Measurements from ENCODE around the gene CACNA1D.

The CACNA1D gene

GRCh38 chr3:53776494-53777101 lies 282.2 kb downstream of the CACNA1D start:
- ChIA-PET CTCF (interaction anchor here (0.8 to 1.0 kb wide), 2 partner anchors 10 to 18 kb away, joined by 3 read pairs; no protein-coding TSS in a partner anchor), POLR2A (no interaction called here)
- DNase-seq (ENCODE audit: extremely low spot score) = no peak
- no peak for TF ChIP-seq CTCF (IDR thresholded peaks at IDR 0.05; ENCODE audit: control extremely low read depth, extremely low read depth, low read depth, missing control alignments)

GRCh38 chr3:53777468-53777867 lies 283.1 kb downstream of the CACNA1D start:
- CTCF ChIA-PET = no interaction called here
- no peak for TF ChIP-seq CTCF (IDR thresholded peaks at IDR 0.05; ENCODE audit: control extremely low read depth, extremely low read depth, low read depth, missing control alignments)
- DNase-seq (ENCODE audit: extremely low spot score) = no peak
- POLR2A ChIA-PET = no interaction called here

DNA sequence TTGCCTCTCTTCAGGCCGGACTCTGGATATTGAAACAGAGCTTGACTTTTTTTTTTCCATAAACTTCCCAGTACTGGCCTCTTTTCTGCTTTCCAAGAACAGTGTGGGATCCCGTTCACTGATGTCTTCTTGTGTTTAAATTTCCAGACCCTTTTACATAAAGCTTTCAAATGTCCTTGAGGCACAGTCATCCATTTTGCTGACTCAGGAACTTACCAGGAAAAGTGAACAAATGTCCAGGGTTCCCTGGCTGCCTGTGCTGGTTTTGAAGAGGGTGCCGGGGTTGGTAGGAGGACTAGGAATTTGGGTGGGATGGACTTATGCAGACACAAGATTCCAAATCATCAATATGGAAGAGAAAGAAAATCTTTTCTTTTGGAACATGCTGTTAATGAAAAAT lies 283.7 kb downstream of the CACNA1D start:
- no peak for TF ChIP-seq CTCF (IDR thresholded peaks at IDR 0.05; ENCODE audit: control extremely low read depth, extremely low read depth, low read depth, missing control alignments)
- CTCF ChIA-PET = no interaction called here
- DNase-seq (ENCODE audit: extremely low spot score) = no peak
- POLR2A ChIA-PET = no interaction called here

GRCh38 chr3:53780171-53780570 lies 285.8 kb downstream of the CACNA1D start:
- DNase-seq (ENCODE audit: extremely low spot score) = no peak
- no peak for TF ChIP-seq CTCF (IDR thresholded peaks at IDR 0.05; ENCODE audit: control extremely low read depth, extremely low read depth, low read depth, missing control alignments)
- ChIA-PET POLR2A (no interaction called here), CTCF (no interaction called here)

- CTCF ChIA-PET = no interaction called here
- TF ChIP-seq CTCF (IDR thresholded peaks at IDR 0.05; ENCODE audit: control extremely low read depth, extremely low read depth, low read depth, missing control alignments) = no peak
Observed at GRCh38 chr3:53780806-53781205, 286.4 kb downstream of the CACNA1D start.

GRCh38 chr3:53787016-53787415 lies 292.6 kb downstream of the CACNA1D start:
- TF ChIP-seq CTCF (IDR thresholded peaks at IDR 0.05; ENCODE audit: control extremely low read depth, extremely low read depth, low read depth, missing control alignments) = no peak
- no peak for DNase-seq (ENCODE audit: extremely low spot score)
- CTCF ChIA-PET = no interaction called here
- POLR2A ChIA-PET = no interaction called here

More at GRCh38 chr3:53780806-53781205, 286.4 kb downstream of the CACNA1D start:
- POLR2A ChIA-PET = no interaction called here
- no peak for DNase-seq (ENCODE audit: extremely low spot score)

Data from GM10248 (cell line).